ENCODE data around the gene PANX2.

GRCh38 chr22:50201191-50202129 is 30.9 kb downstream of the PANX2 start:
- no peak for TF ChIP-seq EZH2 (IDR thresholded peaks at IDR 0.05; ENCODE audit: low read length, unreplicated experiment)
- TF ChIP-seq CTCF (conservative IDR thresholded peaks at IDR 0.05; ENCODE audit: low read depth, low read length) = no peak
- no peak for TF ChIP-seq EZH2phosphoT487 (IDR thresholded peaks at IDR 0.05; ENCODE audit: borderline replicate concordance, low read length)
